Measurements from ENCODE around the gene DCAF4. TPM values are rescaled to one million over a fixed set of nuclear protein-coding genes. Genes with fewer than 3 reads are reported as not detected.
A peak's percentile ranks its signal among the peaks of the same experiment; 100 is the strongest.

Gene DCAF4
- total and polyA plus RNA-seq, 2 donors (not counting 1 experiment from before 2014, with no cell fraction given): 10.2 to 20.7 TPM

GRCh38 chr14:72907886-72908285 is 18.4 kb upstream of the DCAF4 start:
- Histone ChIP-seq H3K4me2 (ENCODE audit: extremely low read depth, insufficient read depth, low read length) (peak overlapping the region; percentile 2), H3K9me3 (ENCODE audit: control insufficient read depth, insufficient read depth, low read depth, low read length) (no peaks in the 10 kb centered on the region), H3K36me3 (ENCODE audit: control insufficient read depth, insufficient read depth, low read length) (no peaks in the 10 kb centered on the region), H4K20me1 (ENCODE audit: control insufficient read depth, extremely low read depth, insufficient read depth, low read length) (no peaks in the 10 kb centered on the region), H3K4me1 (ENCODE audit: control insufficient read depth, extremely low read depth, insufficient read depth, low read length) (peaks cover 21% of the 10 kb centered on the region), H3K27ac (ENCODE audit: insufficient read depth, low read length) (no peak overlapping the region), H3K27me3 (ENCODE audit: control insufficient read depth, insufficient read depth, low read length) (no peaks in the 10 kb centered on the region), H3K79me2 (ENCODE audit: control insufficient read depth, insufficient read depth, low read length) (no peaks in the 10 kb centered on the region), H3K4me3 (replicated peaks in 1 of 4; ENCODE audit: control extremely low read depth in 1 of 4, insufficient read depth in 1 of 4, low read depth in 3 of 4, low read length in 4 of 4) (no peak overlapping the region), H2AFZ (ENCODE audit: low read length) (no peak overlapping the region), H3K9ac (ENCODE audit: insufficient read depth, low read length) (no peak overlapping the region)
- peak; percentile 49 to 81 for DNase-seq (ENCODE audit: low read depth in 2 of 2)
- TF ChIP-seq CTCF (conservative IDR thresholded peaks at IDR 0.05 in 1 of 2, IDR thresholded peaks at IDR 0.05 in 1 of 2; ENCODE audit: low read depth in 1 of 2, low read length in 2 of 2): no peak
- no peak for TF ChIP-seq EZH2 (IDR thresholded peaks at IDR 0.05; ENCODE audit: low read length, missing control alignments)

GRCh38 chr14:72909163-72909562 is 17.1 kb upstream of the DCAF4 start:
- Histone ChIP-seq H3K9me3 (ENCODE audit: control insufficient read depth, insufficient read depth, low read depth, low read length) (no peaks in the 10 kb centered on the region), H3K4me2 (ENCODE audit: extremely low read depth, insufficient read depth, low read length) (no peak overlapping the region), H3K79me2 (ENCODE audit: control insufficient read depth, insufficient read depth, low read length) (no peaks in the 10 kb centered on the region), H4K20me1 (ENCODE audit: control insufficient read depth, extremely low read depth, insufficient read depth, low read length) (no peaks in the 10 kb centered on the region), H2AFZ (ENCODE audit: low read length) (peak overlapping the region; percentile 12), H3K27ac (ENCODE audit: insufficient read depth, low read length) (no peak overlapping the region), H3K4me1 (ENCODE audit: control insufficient read depth, extremely low read depth, insufficient read depth, low read length) (peaks cover 21% of the 10 kb centered on the region), H3K27me3 (ENCODE audit: control insufficient read depth, insufficient read depth, low read length) (no peaks in the 10 kb centered on the region), H3K9ac (ENCODE audit: insufficient read depth, low read length) (no peak overlapping the region), H3K36me3 (ENCODE audit: control insufficient read depth, insufficient read depth, low read length) (no peaks in the 10 kb centered on the region), H3K4me3 (replicated peaks in 1 of 4; ENCODE audit: control extremely low read depth in 1 of 4, insufficient read depth in 1 of 4, low read depth in 3 of 4, low read length in 4 of 4) (no peak overlapping the region)
- DNase-seq (ENCODE audit: low read depth in 2 of 2): no peak
- no peak for TF ChIP-seq CTCF (conservative IDR thresholded peaks at IDR 0.05 in 1 of 2, IDR thresholded peaks at IDR 0.05 in 1 of 2; ENCODE audit: low read depth in 1 of 2, low read length in 2 of 2)

GRCh38 chr14:72913809-72914208 is 12.5 kb upstream of the DCAF4 start:
- DNase-seq (ENCODE audit: low read depth in 2 of 2): no peak
- H3K4me2 ChIP-seq (ENCODE audit: extremely low read depth, insufficient read depth, low read length): no peak overlapping the region
- H3K4me1 ChIP-seq (ENCODE audit: control insufficient read depth, extremely low read depth, insufficient read depth, low read length): no peaks in the 10 kb centered on the region
- no peaks in the 10 kb centered on the region for H3K9me3 ChIP-seq (ENCODE audit: control insufficient read depth, insufficient read depth, low read depth, low read length)
- H3K36me3 ChIP-seq (ENCODE audit: control insufficient read depth, insufficient read depth, low read length): no peaks in the 10 kb centered on the region
- H3K79me2 ChIP-seq (ENCODE audit: control insufficient read depth, insufficient read depth, low read length): no peaks in the 10 kb centered on the region
- no peak for TF ChIP-seq CTCF (conservative IDR thresholded peaks at IDR 0.05 in 1 of 2, IDR thresholded peaks at IDR 0.05 in 1 of 2; ENCODE audit: low read depth in 1 of 2, low read length in 2 of 2)
- H2AFZ ChIP-seq (ENCODE audit: low read length): no peak overlapping the region
- H3K27ac ChIP-seq (ENCODE audit: insufficient read depth, low read length): no peak overlapping the region
- H4K20me1 ChIP-seq (ENCODE audit: control insufficient read depth, extremely low read depth, insufficient read depth, low read length): no peaks in the 10 kb centered on the region
- H3K4me3 ChIP-seq (replicated peaks in 1 of 4; ENCODE audit: control extremely low read depth in 1 of 4, insufficient read depth in 1 of 4, low read depth in 3 of 4, low read length in 4 of 4): no peak overlapping the region
- no peak overlapping the region for H3K9ac ChIP-seq (ENCODE audit: insufficient read depth, low read length)
- no peaks in the 10 kb centered on the region for H3K27me3 ChIP-seq (ENCODE audit: control insufficient read depth, insufficient read depth, low read length)
